HG03025 (cell line): ENCODE measurements around the gene C1orf226.

Experiments
- ATAC-seq: cut with Tn5 transposase; IDR thresholded peaks from one replicate; pipeline ENCODE4 v1.9.1; 2021; ENCODE audit warnings: mild to moderate bottlenecking, moderate library complexity; ENCODE audit not compliant: unreplicated experiment, low FRiP score

Gene C1orf226

GRCh38 chr1:162384116-162384515 is 2.6 kb downstream of the C1orf226 start:
- no peak for ATAC-seq

- ATAC-seq = no peak
Measured at GRCh38 chr1:162384601-162385279, 3.2 kb downstream of the C1orf226 start.

DNA sequence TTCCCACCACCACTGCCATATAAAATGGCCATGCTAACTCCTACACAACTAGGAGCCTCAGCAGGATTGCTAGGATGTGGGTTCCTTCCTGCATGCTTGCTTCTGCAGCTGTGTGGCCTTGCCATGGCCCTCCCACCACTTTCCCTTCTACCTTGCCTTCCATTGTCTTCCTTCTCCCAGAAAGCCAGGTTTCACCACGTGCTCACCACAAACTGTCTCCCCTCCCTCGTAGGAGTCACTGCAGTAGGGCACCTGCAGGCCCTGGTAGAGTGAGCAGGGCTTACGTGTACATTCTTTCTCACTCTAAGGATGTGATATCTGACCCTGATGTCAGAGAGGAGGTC is 3.7 kb downstream of the C1orf226 start:
- ATAC-seq = no peak

DNA sequence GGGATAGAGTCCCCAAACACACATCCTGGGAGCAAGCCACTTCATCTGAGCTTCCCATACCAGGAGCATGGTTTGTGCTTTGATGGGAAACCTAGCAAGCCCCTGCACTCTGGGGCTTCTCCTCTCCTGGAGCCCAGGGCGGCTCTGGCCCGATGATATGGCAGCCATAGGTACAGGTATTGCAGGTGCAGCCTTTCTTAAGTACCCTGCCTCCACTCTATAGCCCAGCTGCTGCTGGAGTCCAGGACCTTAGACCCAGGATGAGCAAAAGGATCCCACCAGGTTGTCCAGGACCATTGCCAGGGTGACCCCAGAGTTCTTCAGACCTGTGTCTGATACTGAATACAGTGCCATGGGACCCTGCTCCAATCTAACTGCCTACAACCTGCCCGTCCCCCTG is 4.2 kb downstream of the C1orf226 start:
- ATAC-seq = no peak

DNA sequence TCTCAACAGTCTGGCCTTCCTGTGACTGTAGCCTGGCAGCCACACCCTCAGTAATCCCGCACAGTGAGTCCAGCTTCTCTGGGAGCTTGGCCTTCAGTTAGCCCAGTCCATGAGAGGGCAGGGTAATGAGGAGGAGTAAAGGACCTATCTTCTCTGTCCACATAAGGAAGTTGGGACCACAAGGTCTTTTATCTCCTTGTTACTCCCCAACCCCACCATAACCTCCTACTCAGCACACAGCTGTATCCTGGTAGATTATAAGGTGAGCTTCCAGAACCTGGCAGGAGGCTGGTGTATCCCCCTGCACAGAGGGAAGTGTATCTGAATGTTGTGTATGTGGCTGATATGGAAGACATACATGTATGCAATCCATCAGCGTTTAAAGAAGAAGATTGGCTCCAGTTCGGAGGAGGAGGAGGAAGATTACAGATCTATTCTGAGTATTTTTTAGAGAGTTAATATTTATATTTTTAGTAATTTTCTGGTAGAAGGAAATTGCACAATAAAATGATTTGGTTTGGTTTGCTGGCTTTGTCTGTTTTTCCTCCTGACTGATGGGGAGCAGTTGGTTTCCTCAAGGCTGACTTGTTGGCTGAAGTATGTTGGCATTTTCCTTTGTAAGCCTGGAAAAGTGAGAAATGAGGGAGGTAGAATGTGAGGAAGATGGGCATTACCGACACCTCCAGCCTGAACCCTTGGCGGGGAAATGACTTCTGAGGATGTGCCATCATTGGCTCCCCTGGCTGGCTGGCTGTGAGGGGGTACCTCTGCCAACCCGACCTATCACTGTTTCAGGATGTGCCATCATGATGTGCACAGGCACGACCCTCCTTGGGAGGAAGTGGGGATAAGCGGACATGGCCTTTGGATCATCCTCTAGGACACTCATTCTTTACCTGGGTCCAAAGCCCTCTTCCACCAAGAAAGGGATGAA is 5.0 kb downstream of the C1orf226 start:
- ATAC-seq = no peak

DNA sequence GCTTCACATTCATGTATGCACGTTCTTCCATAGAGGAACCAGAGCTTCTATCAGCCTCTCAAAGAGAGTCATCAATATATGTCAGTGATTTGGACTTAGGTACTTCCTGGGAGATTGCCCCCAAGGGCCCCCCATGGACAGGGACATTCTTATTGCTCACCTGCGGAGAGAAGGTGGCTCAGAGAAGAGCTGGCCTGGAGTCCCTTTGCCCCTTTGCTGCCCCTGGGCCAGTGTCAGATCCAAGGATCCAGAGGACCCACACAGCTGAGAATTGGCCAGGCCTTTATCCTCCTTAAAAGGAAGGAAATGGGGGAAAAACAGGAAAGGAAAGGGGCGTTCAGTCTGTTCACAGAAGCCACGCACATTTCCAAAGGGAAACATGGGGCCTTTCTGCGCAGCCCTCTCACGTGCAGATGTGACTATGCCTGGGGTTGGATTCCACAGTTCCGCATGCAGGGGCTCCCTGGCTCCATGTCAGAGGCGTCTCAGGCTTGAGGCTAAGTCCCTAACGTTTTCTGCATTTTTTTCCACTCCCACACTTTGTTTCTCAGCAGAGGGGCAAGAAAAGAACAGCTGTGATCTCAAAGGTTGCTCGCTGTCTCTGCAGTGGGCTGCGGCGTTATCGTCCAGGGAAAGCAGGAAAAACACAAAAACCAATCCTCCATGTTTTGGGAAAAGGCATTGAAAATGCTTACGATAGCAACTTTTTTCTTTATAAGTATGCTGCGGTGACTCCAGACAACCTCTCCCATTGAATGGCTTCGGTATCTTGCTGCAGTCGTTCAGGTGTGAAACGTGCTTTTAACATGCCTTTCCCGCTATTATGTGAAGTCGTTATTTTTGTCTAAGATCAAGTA is 5.9 kb downstream of the C1orf226 start:
- no peak for ATAC-seq

- ATAC-seq = no peak
Measured at GRCh38 chr1:162388083-162388594, 6.6 kb downstream of the C1orf226 start.

GRCh38 chr1:162388615-162389014 is 7.1 kb downstream of the C1orf226 start:
- no peak for ATAC-seq

GRCh38 chr1:162389021-162389818 is 7.7 kb downstream of the C1orf226 start:
- ATAC-seq = no peak

- no peak for ATAC-seq
Measured at GRCh38 chr1:162389971-162390370, 8.4 kb downstream of the C1orf226 start.

DNA sequence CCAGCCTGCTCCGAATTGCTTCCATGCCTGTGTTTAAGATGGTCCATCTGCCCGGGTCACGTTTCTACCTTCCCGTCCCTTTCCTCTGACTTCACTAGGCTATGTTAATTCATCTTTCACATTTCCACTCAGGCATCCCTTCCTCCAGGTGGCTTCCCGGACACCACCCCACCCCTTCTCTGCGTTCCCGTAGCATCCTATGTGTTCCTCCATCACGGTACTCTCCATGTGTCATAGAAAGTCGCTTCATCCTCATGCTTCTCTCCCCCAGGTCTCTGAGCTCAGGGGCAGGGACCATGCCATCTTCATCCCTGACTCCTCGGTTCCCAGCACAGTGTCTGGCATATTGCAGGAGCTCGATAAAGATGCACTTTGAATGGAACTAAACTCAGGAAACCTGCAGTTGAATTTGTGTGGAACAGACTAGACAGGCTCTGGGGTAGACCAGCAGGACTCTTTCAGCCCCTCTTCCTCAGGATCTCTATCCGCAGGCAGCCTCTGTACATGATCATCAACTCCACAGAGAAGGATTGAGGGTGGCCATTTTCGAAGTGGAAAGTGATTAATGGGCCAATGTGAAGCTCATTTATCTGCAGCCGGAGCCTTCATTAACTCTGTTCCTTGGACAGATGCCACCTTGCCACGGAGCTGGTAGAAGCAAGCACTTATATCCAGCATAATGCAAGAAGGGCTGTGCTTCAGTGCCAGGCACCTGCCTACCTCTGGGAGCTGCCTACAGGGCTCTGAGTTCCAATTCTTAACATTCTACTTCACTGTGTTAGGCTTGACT is 9.1 kb downstream of the C1orf226 start:
- no peak for ATAC-seq

GRCh38 chr1:162391790-162392563 is 10.4 kb downstream of the C1orf226 start:
- no peak for ATAC-seq

DNA sequence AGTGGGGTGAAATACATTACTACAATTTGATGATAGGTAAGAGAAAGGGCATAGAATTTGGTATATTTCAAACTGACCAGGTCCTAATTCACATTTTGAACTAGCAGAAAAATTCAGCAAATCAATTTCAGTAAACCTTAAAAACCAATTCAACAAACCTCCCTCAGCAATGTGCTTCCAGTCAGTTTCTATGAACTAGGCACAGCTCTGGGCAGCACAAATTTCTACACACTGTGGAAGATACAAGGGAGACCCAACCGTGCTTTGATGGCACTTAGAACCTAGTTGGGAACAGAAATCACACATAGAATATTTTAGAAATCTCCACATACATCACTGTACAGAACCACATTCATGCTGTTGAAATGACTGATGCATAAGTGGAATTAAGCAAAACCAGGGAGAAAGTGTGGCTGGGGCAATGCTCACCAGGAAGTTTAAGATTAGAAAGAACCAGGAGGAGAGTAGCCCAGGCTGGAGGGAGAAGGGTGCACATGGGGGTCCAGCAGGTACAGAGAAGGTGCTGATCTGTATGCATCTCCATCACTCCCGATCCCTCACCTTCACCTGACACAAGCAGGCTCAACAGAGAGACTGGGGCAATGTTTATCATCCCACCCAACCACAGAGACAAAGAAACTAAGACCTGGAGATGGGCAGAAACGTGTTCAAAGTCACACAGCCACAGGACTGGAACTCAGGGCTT is 14.8 kb downstream of the C1orf226 start:
- no peak for ATAC-seq

GRCh38 chr1:162397039-162397448 is 15.5 kb downstream of the C1orf226 start:
- ATAC-seq = no peak

DNA sequence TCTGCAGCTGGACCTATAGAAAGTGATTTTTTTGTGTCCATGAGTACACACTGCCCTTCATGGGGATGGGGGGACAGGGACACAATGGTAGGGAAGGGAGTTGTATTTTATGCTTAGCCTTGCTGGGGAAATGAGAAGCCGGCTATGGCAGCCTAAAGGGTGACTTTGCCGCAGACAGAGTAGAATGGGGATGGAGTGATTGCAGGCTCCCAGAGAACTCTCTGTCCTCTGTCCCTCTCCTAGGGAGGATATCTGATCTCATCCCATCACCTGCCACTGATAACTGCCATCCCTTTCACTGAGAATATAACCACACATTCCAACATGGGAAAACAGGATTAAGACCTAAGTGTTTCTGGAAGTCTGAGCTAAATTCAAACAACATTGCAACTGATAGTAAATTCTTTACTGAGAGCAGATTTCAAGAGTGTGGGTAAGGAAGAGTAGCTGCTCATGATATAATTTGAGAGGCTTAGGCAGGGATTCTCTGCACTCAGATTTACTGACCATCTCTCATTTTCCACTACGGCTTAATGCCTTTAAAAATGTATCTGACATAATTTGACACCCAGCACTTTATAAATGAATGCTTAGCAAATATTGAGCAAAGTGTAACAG is 16.5 kb downstream of the C1orf226 start:
- no peak for ATAC-seq

- no peak for ATAC-seq
Measured at GRCh38 chr1:162398999-162399580, 17.6 kb downstream of the C1orf226 start.

GRCh38 chr1:162400790-162401355 is 19.3 kb downstream of the C1orf226 start:
- no peak for ATAC-seq
